HUES48 (cell line): Measurements from ENCODE around the gene FAM120B.

Source experiments
- H3K27ac ChIP-seq: one replicate; pipeline ENCODE4 v1.7.0; 2013; ENCODE audit warnings: low read depth, low read length, inconsistent platforms
- H3K27me3 ChIP-seq: 2 replicates; pipeline ENCODE4 v1.6.1; 2013; ENCODE audit warnings: mild to moderate bottlenecking, low read length; ENCODE audit not compliant: control insufficient read depth, insufficient read depth
- H3K36me3 ChIP-seq: 2 replicates; pipeline ENCODE4 v1.6.1; 2013; ENCODE audit warnings: low read length; ENCODE audit not compliant: control insufficient read depth, insufficient read depth
- H3K4me1 ChIP-seq: 2 replicates; pipeline ENCODE4 v1.6.1; 2013; ENCODE audit warnings: mild to moderate bottlenecking, low read length; ENCODE audit not compliant: control insufficient read depth, insufficient read depth
- H3K4me3 ChIP-seq: 2 replicates; pipeline ENCODE4 v1.5.1; 2013; ENCODE audit warnings: mild to moderate bottlenecking, low read depth, low read length
- H3K9ac ChIP-seq: 2 replicates; pipeline ENCODE4 v1.6.1; 2013; ENCODE audit warnings: mild to moderate bottlenecking, low read depth, low read length, moderate library complexity
- H3K9me3 ChIP-seq: 2 replicates; pipeline ENCODE4 v1.6.1; 2013; ENCODE audit warnings: low read length; ENCODE audit not compliant: control insufficient read depth, insufficient read depth

FAM120B gene

GRCh38 chr6:170272341-170273065 lies 34.1 kb upstream of the FAM120B start:
- Histone ChIP-seq H3K9me3 (no peaks in the 10 kb centered on the region), H3K27ac (no peak overlapping the region), H3K9ac (no peak overlapping the region), H3K4me1 (peaks cover 7% of the 10 kb centered on the region; the same call in 1 of the 2 replicates), H3K4me3 (no peak overlapping the region), H3K36me3 (no peaks in the 10 kb centered on the region), H3K27me3 (no peaks in the 10 kb centered on the region)

DNA sequence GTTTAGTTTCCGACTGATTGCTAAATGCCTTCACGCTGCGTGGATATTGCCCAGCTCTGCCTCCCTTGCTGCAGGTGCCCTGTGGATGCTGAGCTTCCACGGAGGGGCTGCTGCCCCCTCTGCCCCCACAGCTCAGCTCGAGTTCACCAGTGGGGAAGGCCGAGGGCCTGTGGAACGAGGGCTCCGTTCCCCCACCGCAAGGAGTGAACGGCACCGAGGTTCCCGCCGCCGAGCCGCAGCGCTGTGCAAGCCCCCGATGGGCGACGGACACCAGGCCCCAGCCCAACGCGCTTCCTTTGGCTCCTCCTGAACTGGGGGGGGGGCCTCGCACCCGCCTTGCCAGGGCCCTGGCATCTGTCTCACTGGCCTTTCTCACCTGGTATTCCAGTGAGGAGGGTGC lies 33.4 kb upstream of the FAM120B start:
- Histone ChIP-seq H3K4me1 (peaks cover 7% of the 10 kb centered on the region; the same call in 1 of the 2 replicates), H3K9me3 (no peaks in the 10 kb centered on the region), H3K4me3 (no peak overlapping the region), H3K27ac (no peak overlapping the region), H3K36me3 (no peaks in the 10 kb centered on the region), H3K27me3 (no peaks in the 10 kb centered on the region), H3K9ac (no peak overlapping the region)

GRCh38 chr6:170273681-170274080 lies 32.9 kb upstream of the FAM120B start:
- H3K27me3 ChIP-seq = no peaks in the 10 kb centered on the region
- no peak overlapping the region for H3K27ac ChIP-seq
- H3K9ac ChIP-seq = no peak overlapping the region
- H3K4me1 ChIP-seq = peaks cover 7% of the 10 kb centered on the region; the same call in 1 of the 2 replicates
- H3K4me3 ChIP-seq = no peak overlapping the region
- H3K9me3 ChIP-seq = no peaks in the 10 kb centered on the region
- H3K36me3 ChIP-seq = no peaks in the 10 kb centered on the region

- H3K4me1 ChIP-seq = no peaks in the 10 kb centered on the region
- H3K36me3 ChIP-seq = no peaks in the 10 kb centered on the region
- no peaks in the 10 kb centered on the region for H3K9me3 ChIP-seq
- H3K27ac ChIP-seq = no peak overlapping the region
- H3K27me3 ChIP-seq = peaks cover 10% of the 10 kb centered on the region
- H3K9ac ChIP-seq = no peak overlapping the region
- no peak overlapping the region for H3K4me3 ChIP-seq
Observed at GRCh38 chr6:170274713-170275560, 31.6 kb upstream of the FAM120B start.

GRCh38 chr6:170276369-170277057 lies 30.0 kb upstream of the FAM120B start:
- no peaks in the 10 kb centered on the region for H3K9me3 ChIP-seq
- H3K4me3 ChIP-seq = no peak overlapping the region
- H3K27me3 ChIP-seq = peaks cover 26% of the 10 kb centered on the region
- H3K9ac ChIP-seq = no peak overlapping the region
- no peak overlapping the region for H3K27ac ChIP-seq
- no peaks in the 10 kb centered on the region for H3K4me1 ChIP-seq
- H3K36me3 ChIP-seq = no peaks in the 10 kb centered on the region

DNA sequence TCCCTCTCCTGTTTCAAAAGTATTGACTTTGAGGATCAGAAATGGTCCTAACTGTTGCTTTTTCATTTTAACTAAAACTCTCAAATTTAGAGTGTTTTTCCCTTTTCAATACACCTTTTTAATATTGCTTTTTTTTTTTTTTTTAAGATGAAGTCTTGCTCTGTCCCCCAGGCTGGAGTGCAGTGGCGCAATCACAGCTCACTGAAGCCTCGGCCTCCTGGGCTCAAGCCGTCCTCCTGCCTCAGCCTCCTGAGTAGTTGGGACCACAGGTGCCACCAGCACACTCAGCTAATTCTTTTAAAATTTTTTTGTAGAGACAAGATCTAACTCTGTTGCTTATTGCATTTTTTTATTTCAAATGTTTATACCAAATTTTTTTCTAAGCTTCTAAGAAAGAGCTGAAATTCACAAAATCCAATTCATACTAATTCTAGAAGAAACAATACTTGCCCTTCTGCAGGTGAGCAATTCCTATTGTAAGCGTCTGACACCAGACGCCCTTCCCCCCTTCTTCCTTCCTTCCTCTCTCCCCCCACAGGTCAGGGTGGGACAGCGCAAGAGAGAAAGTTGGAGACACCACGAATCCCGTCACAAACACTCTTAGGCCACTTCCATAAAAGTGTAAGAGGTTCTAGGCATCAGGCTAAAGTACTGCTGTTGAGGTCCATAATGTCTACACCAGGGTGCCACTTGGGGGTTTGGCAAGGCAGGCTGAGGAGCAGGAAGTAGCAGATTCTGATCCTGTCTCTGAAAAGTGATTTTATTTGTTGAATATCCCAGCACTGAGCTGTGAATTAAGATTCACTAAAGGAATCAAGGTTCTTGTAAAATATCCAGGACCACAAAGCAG lies 28.4 kb upstream of the FAM120B start:
- Histone ChIP-seq H3K36me3 (no peaks in the 10 kb centered on the region), H3K27ac (no peak overlapping the region), H3K4me3 (no peak overlapping the region), H3K9me3 (no peaks in the 10 kb centered on the region), H3K27me3 (peaks cover 36% of the 10 kb centered on the region), H3K9ac (no peak overlapping the region), H3K4me1 (no peaks in the 10 kb centered on the region)

GRCh38 chr6:170278743-170279094 lies 27.8 kb upstream of the FAM120B start:
- H3K27me3 ChIP-seq = peaks cover 36% of the 10 kb centered on the region
- H3K9me3 ChIP-seq = no peaks in the 10 kb centered on the region
- H3K4me3 ChIP-seq = no peak overlapping the region
- H3K4me1 ChIP-seq = no peaks in the 10 kb centered on the region
- H3K27ac ChIP-seq = no peak overlapping the region
- H3K9ac ChIP-seq = no peak overlapping the region
- no peaks in the 10 kb centered on the region for H3K36me3 ChIP-seq

GRCh38 chr6:170279426-170279825 lies 27.1 kb upstream of the FAM120B start:
- no peak overlapping the region for H3K27ac ChIP-seq
- no peaks in the 10 kb centered on the region for H3K4me1 ChIP-seq
- peaks cover 36% of the 10 kb centered on the region for H3K27me3 ChIP-seq
- no peaks in the 10 kb centered on the region for H3K36me3 ChIP-seq
- no peak overlapping the region for H3K9ac ChIP-seq
- no peak overlapping the region for H3K4me3 ChIP-seq
- H3K9me3 ChIP-seq = no peaks in the 10 kb centered on the region

- Histone ChIP-seq H3K36me3 (0 out of 2 replicates have a peak, but pooled peaks cover 4% of the 10 kb centered on the region), H3K4me3 (no peak overlapping the region), H3K27me3 (peaks cover 37% of the 10 kb centered on the region), H3K9ac (no peak overlapping the region), H3K9me3 (no peaks in the 10 kb centered on the region), H3K27ac (no peak overlapping the region), H3K4me1 (no peaks in the 10 kb centered on the region)
Observed at GRCh38 chr6:170279977-170280688, 26.4 kb upstream of the FAM120B start.

DNA sequence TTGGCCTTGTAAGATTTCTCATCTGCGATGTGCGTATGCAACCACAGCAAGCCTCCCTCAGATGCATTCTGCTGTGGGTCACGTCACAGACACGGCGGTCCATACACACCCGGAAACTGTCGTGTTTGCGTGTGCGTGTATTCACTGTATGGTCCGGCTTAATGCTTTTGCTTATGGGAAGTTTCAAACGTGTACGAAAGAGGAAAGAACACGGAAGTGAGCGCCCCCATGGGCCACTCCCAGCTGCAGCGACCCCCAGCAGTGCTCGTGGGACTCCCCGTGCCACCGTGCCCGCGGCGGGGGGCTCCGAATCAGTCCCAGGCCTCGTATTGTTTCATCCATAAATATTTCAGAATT lies 25.9 kb upstream of the FAM120B start:
- H3K4me3 ChIP-seq = no peak overlapping the region
- H3K9ac ChIP-seq = no peak overlapping the region
- H3K9me3 ChIP-seq = no peaks in the 10 kb centered on the region
- no peaks in the 10 kb centered on the region for H3K4me1 ChIP-seq
- peaks cover 42% of the 10 kb centered on the region for H3K27me3 ChIP-seq
- no peak overlapping the region for H3K27ac ChIP-seq
- 0 out of 2 replicates have a peak, but pooled peaks cover 4% of the 10 kb centered on the region for H3K36me3 ChIP-seq
